Measurements from ENCODE around the gene IQCH.

DNA sequence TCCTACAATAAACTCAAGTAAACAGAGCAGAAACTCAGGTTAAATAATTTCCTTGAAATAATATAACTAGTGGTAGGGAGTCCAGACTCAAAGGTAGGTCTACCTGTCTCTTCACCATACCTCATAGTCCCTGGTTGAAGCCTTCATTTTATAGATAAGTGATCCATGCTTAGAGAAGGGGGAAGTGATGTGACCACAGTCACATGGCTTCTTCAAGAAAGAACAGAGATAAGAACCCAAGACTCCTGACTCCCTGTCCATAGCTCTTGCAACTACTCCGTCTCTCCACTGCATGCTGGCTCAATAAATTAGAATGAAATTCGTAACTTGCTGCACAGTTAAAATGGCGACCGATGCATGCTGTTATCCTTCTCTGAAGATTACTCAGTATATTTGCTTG lies 255.3 kb downstream of the IQCH start:
- TF ChIP-seq YY1 (IDR thresholded peaks at IDR 0.05; ENCODE audit: insufficient read depth, insufficient read length) (no peak), ZNF274 (IDR thresholded peaks at IDR 0.05; ENCODE audit: low read depth, low read length) (no peak)

Measured in NT2/D1 (cell line).